ENCODE data around the gene CIITA.

The CIITA gene

DNA sequence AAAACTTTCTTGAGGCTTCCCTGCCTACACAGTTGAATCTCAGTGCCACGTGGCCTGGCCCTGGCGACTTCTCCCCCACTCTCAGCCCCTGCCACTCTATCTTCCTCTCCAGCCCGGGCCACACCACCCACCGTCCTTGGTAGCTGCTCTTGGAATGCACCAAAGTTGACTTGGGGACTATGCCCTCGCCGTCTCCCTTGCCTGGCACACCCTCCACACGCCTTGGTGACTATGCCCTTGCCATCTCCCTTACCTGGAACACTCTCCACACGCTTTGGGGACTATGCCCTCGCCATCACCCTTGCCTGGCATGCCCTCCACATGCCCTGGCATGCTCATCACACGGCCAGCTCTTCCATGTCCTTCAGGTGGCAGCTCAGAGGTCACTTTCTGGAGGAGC is 42.9 kb upstream of the CIITA start:
- no peak for DNase-seq (ENCODE audit: low spot score)
- TF ChIP-seq CTCF (IDR thresholded peaks at IDR 0.05; ENCODE audit: extremely low read depth, missing control alignments): no peak

DNA sequence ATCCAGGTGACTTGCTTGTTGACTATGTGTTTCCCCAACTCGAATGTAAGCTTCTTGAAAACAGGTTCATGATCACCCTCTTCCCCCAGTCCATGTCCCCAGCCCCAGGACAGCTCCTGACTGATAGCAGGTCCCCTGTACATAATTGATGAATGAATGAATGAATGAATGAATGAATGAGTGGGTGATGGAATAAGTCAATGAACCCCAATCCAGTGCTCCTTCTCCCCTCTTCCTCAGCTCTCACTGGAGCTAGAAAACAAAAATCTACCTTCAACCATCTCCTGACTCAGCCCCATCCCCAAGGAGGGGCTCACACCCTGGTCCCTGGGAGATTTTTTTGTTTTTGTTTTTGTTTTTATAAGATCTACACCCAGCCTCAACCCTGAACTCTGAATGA is 42.2 kb upstream of the CIITA start:
- no peak for TF ChIP-seq CTCF (IDR thresholded peaks at IDR 0.05; ENCODE audit: extremely low read depth, missing control alignments)

DNA sequence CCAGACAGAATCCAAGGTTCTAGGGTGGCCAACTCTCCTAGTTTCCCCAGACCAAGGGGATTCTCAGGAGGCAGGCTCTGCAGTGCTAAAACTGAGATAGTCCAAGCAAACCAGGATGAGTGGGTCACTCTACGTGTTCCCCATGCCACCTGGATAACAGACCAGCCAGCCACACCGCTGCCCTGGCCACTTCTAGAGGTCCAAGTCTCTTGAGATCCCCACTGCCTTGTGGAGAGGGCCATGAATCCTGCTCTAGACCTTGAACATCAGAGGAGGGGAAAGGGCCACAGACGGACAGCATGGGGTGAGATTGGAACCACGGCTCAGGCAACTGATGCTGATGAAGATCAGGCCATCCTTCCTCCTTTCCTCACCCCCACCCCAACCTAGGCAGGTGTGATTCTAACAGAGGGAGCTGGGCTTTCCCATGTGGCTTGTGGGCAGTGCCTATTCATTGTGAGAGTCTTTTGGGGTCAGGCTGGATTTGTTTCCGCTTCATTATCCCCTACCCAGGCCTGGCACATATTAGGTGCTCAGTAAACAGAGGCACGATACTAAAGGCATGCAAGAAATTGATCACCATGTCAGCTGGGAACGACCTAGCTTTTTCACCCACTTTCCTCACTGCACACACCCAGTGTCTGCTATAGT is 41.6 kb upstream of the CIITA start:
- DNase-seq (ENCODE audit: low spot score): peak; percentile 56
- TF ChIP-seq CTCF (IDR thresholded peaks at IDR 0.05; ENCODE audit: extremely low read depth, missing control alignments): no peak

More for the DNA sequence above, 42.2 kb upstream of the CIITA start:
- DNase-seq (ENCODE audit: low spot score): no peak

DNA sequence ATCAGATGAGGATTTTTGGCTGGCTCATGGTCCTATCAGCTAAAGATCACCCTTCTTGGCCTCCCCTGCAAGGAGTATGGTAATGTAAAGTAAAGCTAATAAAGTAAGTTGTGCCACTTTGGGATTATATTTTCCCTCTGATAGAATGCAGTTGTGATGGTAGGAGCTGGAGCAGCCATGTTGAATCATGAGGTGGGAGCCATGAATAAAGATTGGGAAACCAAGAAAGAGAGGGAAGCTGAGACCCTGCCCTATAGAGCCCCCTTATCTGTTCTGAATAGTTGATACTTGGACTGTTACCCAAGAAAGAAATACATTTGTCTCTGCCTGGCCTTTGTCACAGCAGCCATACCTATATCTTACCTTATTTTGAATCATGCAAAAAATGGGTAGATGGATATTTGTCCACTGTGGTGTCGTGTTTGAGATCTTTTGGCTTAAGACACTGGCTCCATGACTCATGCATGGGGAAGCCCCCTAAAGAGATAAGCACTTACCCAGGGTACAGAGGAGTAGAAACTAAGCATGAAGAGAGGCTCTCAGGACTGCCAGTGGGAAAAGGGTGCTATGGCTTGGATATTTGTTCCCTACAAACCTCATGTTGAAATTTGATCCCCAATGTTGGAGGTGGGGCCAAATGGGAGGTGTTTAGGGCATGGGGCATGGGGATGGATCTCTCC is 40.7 kb upstream of the CIITA start:
- no peak for DNase-seq (ENCODE audit: low spot score)
- no peak for TF ChIP-seq CTCF (IDR thresholded peaks at IDR 0.05; ENCODE audit: extremely low read depth, missing control alignments)

- no peak for DNase-seq (ENCODE audit: low spot score)
- TF ChIP-seq CTCF (IDR thresholded peaks at IDR 0.05; ENCODE audit: extremely low read depth, missing control alignments): no peak
These were observed 38.3 kb upstream of the CIITA start for GRCh38 chr16:10838621-10839278.

DNA sequence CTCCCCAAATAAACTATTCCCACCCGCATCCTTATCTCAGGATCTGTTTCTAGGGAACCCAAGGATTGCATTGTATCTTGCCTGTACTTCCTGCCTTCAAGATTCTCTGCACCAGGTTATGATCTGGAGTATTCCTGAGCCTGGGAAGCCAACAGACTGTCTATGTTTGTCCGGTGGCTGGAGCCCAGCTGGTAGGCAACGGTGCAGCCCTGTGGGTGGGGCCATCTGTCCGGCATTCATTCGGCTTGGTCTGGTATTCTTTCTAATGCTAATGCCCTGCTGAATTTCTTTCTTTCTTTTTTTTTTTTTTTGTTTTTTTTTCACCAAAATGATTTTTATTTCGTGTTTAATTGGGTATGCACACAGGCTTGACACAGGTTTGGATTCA is 37.7 kb upstream of the CIITA start:
- DNase-seq (ENCODE audit: low spot score): no peak
- no peak for TF ChIP-seq CTCF (IDR thresholded peaks at IDR 0.05; ENCODE audit: extremely low read depth, missing control alignments)

- DNase-seq (ENCODE audit: low spot score): no peak
- no peak for TF ChIP-seq CTCF (IDR thresholded peaks at IDR 0.05; ENCODE audit: extremely low read depth, missing control alignments)
These were observed 36.3 kb upstream of the CIITA start for GRCh38 chr16:10840703-10841102.
